DMS153 (cell line): Measurements from ENCODE around the gene HIP1.
"Not testable (repeated sequence)": the region's sequence is repeated elsewhere in the genome, so short reads cannot be mapped to it uniquely, and the experiment has no call there.

Experiments
- DNase-seq: peaks from one replicate; lab custom pipeline; 2025; lab: John Stamatoyannopoulos, UW

HIP1 gene

GRCh38 chr7:75738975-75739795 lies 444 bp upstream of the HIP1 start:
- DNase-seq = peak; percentile 92

GRCh38 chr7:75737856-75738603 lies 711 bp downstream of the HIP1 start:
- no peak for DNase-seq

GRCh38 chr7:75735581-75736350 lies 3.0 kb downstream of the HIP1 start:
- DNase-seq = no peak

- DNase-seq = no peak
Measured at GRCh38 chr7:75734586-75735458, 3.9 kb downstream of the HIP1 start.

- no peak for DNase-seq
Measured at GRCh38 chr7:75732764-75733630, 5.7 kb downstream of the HIP1 start.

- no peak for DNase-seq
Measured at GRCh38 chr7:75732016-75732521, 6.7 kb downstream of the HIP1 start.

GRCh38 chr7:75729851-75730274 lies 8.9 kb downstream of the HIP1 start:
- no peak for DNase-seq

- DNase-seq = peak; percentile 76
Measured at GRCh38 chr7:75727881-75728593, 10.7 kb downstream of the HIP1 start.

GRCh38 chr7:75727351-75727750 lies 11.4 kb downstream of the HIP1 start:
- DNase-seq = not testable (repeated sequence)

- no peak for DNase-seq
Measured at GRCh38 chr7:75725306-75725705, 13.4 kb downstream of the HIP1 start.

GRCh38 chr7:75723444-75723843 lies 15.3 kb downstream of the HIP1 start:
- DNase-seq = no peak

- DNase-seq = no peak
Measured at GRCh38 chr7:75722373-75722772, 16.4 kb downstream of the HIP1 start.

- DNase-seq = not testable (repeated sequence)
Measured at GRCh38 chr7:75721922-75722321, 16.8 kb downstream of the HIP1 start.

GRCh38 chr7:75721426-75721825 lies 17.3 kb downstream of the HIP1 start:
- no peak for DNase-seq

- no peak for DNase-seq
Measured at GRCh38 chr7:75719626-75720025, 19.1 kb downstream of the HIP1 start.

GRCh38 chr7:75718390-75719031 lies 20.2 kb downstream of the HIP1 start:
- no peak for DNase-seq

GRCh38 chr7:75717746-75718145 lies 21.0 kb downstream of the HIP1 start:
- DNase-seq = not testable (repeated sequence)

GRCh38 chr7:75716992-75717626 lies 21.6 kb downstream of the HIP1 start:
- no peak for DNase-seq

GRCh38 chr7:75715864-75716263 lies 22.9 kb downstream of the HIP1 start:
- no peak for DNase-seq
